ENCODE results near the gene ABCF3. TPM values are rescaled to one million over a fixed set of nuclear protein-coding genes. Genes with fewer than 3 reads are reported as not detected.
A peak's percentile ranks its signal among the peaks of the same experiment; 100 is the strongest.

The ABCF3 gene
- total RNA-seq, 4 donors from 2014 or later, result 94.7 to 136 (median 125) TPM

GRCh38 chr3:184177767-184178306, 8.2 kb upstream of the ABCF3 start:
- H3K36me3 ChIP-seq, result peaks cover 0 to 61% (median 4%) of the 10 kb centered on the region in 3 donors
- H3K27ac ChIP-seq, result no peak overlapping the region

GRCh38 chr3:184178521-184179138, 7.4 kb upstream of the ABCF3 start:
- peaks cover 0 to 69% (median 4%) of the 10 kb centered on the region in 3 donors for H3K36me3 ChIP-seq
- TF ChIP-seq POLR2A (IDR thresholded peaks at IDR 0.05), result no peak
- no peak for TF ChIP-seq CTCF (IDR thresholded peaks at IDR 0.05)
- DNase-seq, result no peak
- no peaks in the 10 kb centered on the region for H3K9me3 ChIP-seq
- H3K4me1 ChIP-seq, result peaks cover 0 to 42% (median 16%) of the 10 kb centered on the region in 4 donors
- peak overlapping the region in 1 of 4 donors; percentile 16 for H3K27ac ChIP-seq
- no peaks in the 10 kb centered on the region for H3K27me3 ChIP-seq
- no peak overlapping the region for H3K4me3 ChIP-seq

More at GRCh38 chr3:184177767-184178306, 8.2 kb upstream of the ABCF3 start:
- DNase-seq, result no peak
- Histone ChIP-seq H3K4me3 (no peak overlapping the region), H3K4me1 (peaks cover 0 to 42% (median 16%) of the 10 kb centered on the region in 4 donors), H3K27me3 (no peaks in the 10 kb centered on the region), H3K9me3 (no peaks in the 10 kb centered on the region)
- TF ChIP-seq POLR2A (IDR thresholded peaks at IDR 0.05) (no peak), CTCF (IDR thresholded peaks at IDR 0.05) (no peak)

- Histone ChIP-seq H3K4me3 (no peak overlapping the region), H3K36me3 (peaks cover 0 to 77% (median 4%) of the 10 kb centered on the region in 3 donors), H3K9me3 (no peaks in the 10 kb centered on the region), H3K27ac (no peak overlapping the region), H3K4me1 (peaks cover 0 to 37% (median 16%) of the 10 kb centered on the region in 4 donors), H3K27me3 (no peaks in the 10 kb centered on the region)
- no peak for DNase-seq
- TF ChIP-seq CTCF (IDR thresholded peaks at IDR 0.05) (no peak), POLR2A (IDR thresholded peaks at IDR 0.05) (no peak)
Observed at GRCh38 chr3:184180165-184180564, 5.8 kb upstream of the ABCF3 start.

GRCh38 chr3:184181596-184181995, 4.4 kb upstream of the ABCF3 start:
- H3K27ac ChIP-seq, result no peak overlapping the region
- H3K36me3 ChIP-seq, result peaks cover 0 to 77% (median 4%) of the 10 kb centered on the region in 3 donors
- TF ChIP-seq CTCF (IDR thresholded peaks at IDR 0.05) (no peak), POLR2A (IDR thresholded peaks at IDR 0.05) (no peak)

GRCh38 chr3:184183679-184184078, 2.3 kb upstream of the ABCF3 start:
- Histone ChIP-seq H3K9me3 (no peaks in the 10 kb centered on the region), H3K4me3 (no peak overlapping the region), H3K27me3 (no peaks in the 10 kb centered on the region), H3K36me3 (peaks cover 0 to 71% (median 4%) of the 10 kb centered on the region in 3 donors), H3K27ac (no peak overlapping the region), H3K4me1 (peaks cover 0 to 25% (median 14%) of the 10 kb centered on the region in 4 donors)
- DNase-seq, result no peak
- TF ChIP-seq CTCF (IDR thresholded peaks at IDR 0.05) (no peak), POLR2A (IDR thresholded peaks at IDR 0.05) (no peak)

More at GRCh38 chr3:184181596-184181995, 4.4 kb upstream of the ABCF3 start:
- Histone ChIP-seq H3K4me1 (peaks cover 0 to 30% (median 11%) of the 10 kb centered on the region in 4 donors), H3K9me3 (no peaks in the 10 kb centered on the region), H3K27me3 (no peaks in the 10 kb centered on the region), H3K4me3 (no peak overlapping the region)
- DNase-seq, result no peak
